ENCODE measurements around the gene RTCA. TPM values are rescaled to one million over a fixed set of nuclear protein-coding genes. Genes with fewer than 3 reads are reported as not detected.
"Not testable (repeated sequence)": the region's sequence is repeated elsewhere in the genome, so short reads cannot be mapped to it uniquely, and the experiment has no call there.

The RTCA gene
- total RNA-seq, 1 donor from 2014 or later = 29.6 TPM

GRCh38 chr1:100325415-100326324 is 59.7 kb downstream of the RTCA start:
- no peaks in the 10 kb centered on the region for H3K9me3 Mint-ChIP-seq
- no peak overlapping the region for H3K27ac Mint-ChIP-seq (ENCODE audit: unreplicated experiment)
- H3K4me1 Mint-ChIP-seq = no peaks in the 10 kb centered on the region
- DNase-seq (ENCODE audit: low read depth, low spot score) = no peak
- H3K36me3 Mint-ChIP-seq (ENCODE audit: low read depth) = no peaks in the 10 kb centered on the region
- no peak for TF ChIP-seq CTCF (conservative IDR thresholded peaks at IDR 0.05)
- no peak overlapping the region for H3K4me3 Mint-ChIP-seq
- peaks cover 3% of the 10 kb centered on the region for H3K27me3 Mint-ChIP-seq (ENCODE audit: low read depth)

GRCh38 chr1:100326325-100326670 is 60.3 kb downstream of the RTCA start:
- not testable (repeated sequence) for H3K9me3 Mint-ChIP-seq; H3K27ac Mint-ChIP-seq (ENCODE audit: unreplicated experiment); H3K27me3 Mint-ChIP-seq (ENCODE audit: low read depth); H3K36me3 Mint-ChIP-seq (ENCODE audit: low read depth); H3K4me1 Mint-ChIP-seq; H3K4me3 Mint-ChIP-seq; DNase-seq (ENCODE audit: low read depth, low spot score)

GRCh38 chr1:100328133-100328532 is 62.1 kb downstream of the RTCA start:
- Mint-ChIP-seq H3K27ac (ENCODE audit: unreplicated experiment) (no peak overlapping the region), H3K4me1 (no peaks in the 10 kb centered on the region), H3K36me3 (ENCODE audit: low read depth) (no peaks in the 10 kb centered on the region), H3K4me3 (no peak overlapping the region), H3K9me3 (no peaks in the 10 kb centered on the region), H3K27me3 (ENCODE audit: low read depth) (peaks cover 3% of the 10 kb centered on the region)
- no peak for DNase-seq (ENCODE audit: low read depth, low spot score)
- no peak for TF ChIP-seq CTCF (conservative IDR thresholded peaks at IDR 0.05)

- H3K4me1 Mint-ChIP-seq; H3K27me3 Mint-ChIP-seq (ENCODE audit: low read depth); DNase-seq (ENCODE audit: low read depth, low spot score); H3K36me3 Mint-ChIP-seq (ENCODE audit: low read depth); H3K9me3 Mint-ChIP-seq; H3K27ac Mint-ChIP-seq (ENCODE audit: unreplicated experiment); H3K4me3 Mint-ChIP-seq: not testable (repeated sequence)
Measured at GRCh38 chr1:100331146-100331545, 65.1 kb downstream of the RTCA start.

- H3K27ac Mint-ChIP-seq (ENCODE audit: unreplicated experiment) = no peak overlapping the region
- TF ChIP-seq CTCF (conservative IDR thresholded peaks at IDR 0.05) = no peak
- no peak overlapping the region for H3K4me3 Mint-ChIP-seq
- no peaks in the 10 kb centered on the region for H3K36me3 Mint-ChIP-seq (ENCODE audit: low read depth)
- H3K27me3 Mint-ChIP-seq (ENCODE audit: low read depth) = peaks cover 4% of the 10 kb centered on the region
- no peak for DNase-seq (ENCODE audit: low read depth, low spot score)
- H3K9me3 Mint-ChIP-seq = no peaks in the 10 kb centered on the region
- H3K4me1 Mint-ChIP-seq = no peaks in the 10 kb centered on the region
Measured at GRCh38 chr1:100332331-100332730, 66.3 kb downstream of the RTCA start.

GRCh38 chr1:100335436-100335835 is 69.4 kb downstream of the RTCA start:
- no peak for TF ChIP-seq CTCF (conservative IDR thresholded peaks at IDR 0.05)
- Mint-ChIP-seq H3K4me1 (no peaks in the 10 kb centered on the region), H3K9me3 (no peaks in the 10 kb centered on the region), H3K36me3 (ENCODE audit: low read depth) (no peaks in the 10 kb centered on the region), H3K27ac (ENCODE audit: unreplicated experiment) (no peak overlapping the region), H3K27me3 (ENCODE audit: low read depth) (peaks cover 10% of the 10 kb centered on the region), H3K4me3 (no peak overlapping the region)
- no peak for DNase-seq (ENCODE audit: low read depth, low spot score)

- H3K27ac Mint-ChIP-seq (ENCODE audit: unreplicated experiment); H3K4me3 Mint-ChIP-seq; DNase-seq (ENCODE audit: low read depth, low spot score); H3K4me1 Mint-ChIP-seq; H3K36me3 Mint-ChIP-seq (ENCODE audit: low read depth); H3K9me3 Mint-ChIP-seq: not testable (repeated sequence)
- H3K27me3 Mint-ChIP-seq (ENCODE audit: low read depth) = peaks cover 10% of the 10 kb centered on the region
Measured at GRCh38 chr1:100337878-100338277, 71.9 kb downstream of the RTCA start.

GRCh38 chr1:100339735-100340134 is 73.7 kb downstream of the RTCA start:
- H3K4me3 Mint-ChIP-seq; H3K4me1 Mint-ChIP-seq; DNase-seq (ENCODE audit: low read depth, low spot score); H3K27ac Mint-ChIP-seq (ENCODE audit: unreplicated experiment); H3K36me3 Mint-ChIP-seq (ENCODE audit: low read depth); H3K9me3 Mint-ChIP-seq: not testable (repeated sequence)
- peaks cover 10% of the 10 kb centered on the region for H3K27me3 Mint-ChIP-seq (ENCODE audit: low read depth)
